GM18951 (cell line): ENCODE data around the gene XYLT1.

Experiments
- POLR2A ChIP-seq: IDR thresholded peaks from 4 replicates; pipeline ENCODE4 v1.6.1; 2011; ENCODE audit warnings: mild to moderate bottlenecking; ENCODE audit not compliant: insufficient read length, insufficient read depth; ENCODE audit errors: extremely low read depth
- in situ Hi-C: fragments of 300-500 bp; cut with MboI; formaldehyde crosslinking; loops from one replicate; pipeline ENCODE4 v1.12.0; 2022; ENCODE audit warnings: low sequenced_read_pairs, mixed read lengths, inconsistent platforms; ENCODE audit not compliant: unreplicated experiment

The XYLT1 gene

DNA sequence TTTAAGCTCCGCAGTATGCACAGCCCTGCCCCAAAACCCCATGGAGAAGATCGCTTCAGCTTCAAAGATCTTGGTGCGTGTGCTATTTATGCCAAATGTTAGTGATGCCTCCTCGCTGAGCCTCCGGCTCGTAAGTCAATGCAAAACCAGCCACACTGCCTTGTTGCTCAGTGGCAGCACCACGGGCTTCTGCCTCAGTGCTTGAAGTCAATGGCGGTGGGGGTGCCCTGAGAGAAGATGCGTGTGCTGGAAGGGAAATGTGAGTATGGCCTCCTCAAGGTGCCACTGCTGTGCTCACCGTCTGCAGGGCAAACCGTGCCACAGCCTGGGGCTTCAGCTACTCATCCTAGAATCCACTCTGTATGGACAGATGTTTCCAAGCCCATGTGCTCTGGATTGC lies 121.9 kb downstream of the XYLT1 start:
- in situ Hi-C loops = no loop called here
- TF ChIP-seq POLR2A = no peak

DNA sequence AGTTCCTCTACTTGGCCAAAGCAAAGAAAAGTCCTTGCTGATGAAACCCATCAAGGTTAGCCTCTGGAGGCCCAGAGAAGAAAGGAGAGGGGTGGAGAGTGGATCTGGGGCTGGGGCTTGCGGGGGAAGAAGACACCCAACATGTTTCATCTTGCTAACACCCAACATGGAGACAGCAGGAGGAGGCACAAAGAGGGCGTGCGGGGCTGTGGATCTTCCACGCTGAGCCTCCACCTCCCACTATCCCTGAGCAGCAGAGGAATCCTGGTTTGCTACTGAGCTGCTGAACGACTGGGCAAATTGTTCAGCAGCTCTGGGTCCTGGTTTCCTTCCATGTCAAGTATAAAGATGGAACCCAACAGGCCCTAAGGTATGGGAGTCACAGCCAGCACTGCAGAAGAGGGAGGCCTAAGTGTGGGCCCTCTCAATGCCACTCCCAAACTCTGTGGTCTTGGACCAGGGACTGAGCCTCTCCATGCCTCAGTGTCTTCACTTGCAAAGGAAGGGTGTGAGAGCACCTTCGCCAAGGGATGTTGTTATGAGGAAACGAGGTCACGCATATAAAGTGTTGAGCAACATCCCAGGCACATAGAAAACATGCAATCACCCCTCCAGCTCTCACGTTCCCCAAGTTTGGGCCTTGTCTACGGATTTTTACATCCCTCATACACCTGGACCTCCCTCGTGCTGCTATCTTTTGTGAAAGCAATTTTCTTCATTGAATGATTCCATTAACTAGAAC lies 122.5 kb downstream of the XYLT1 start:
- in situ Hi-C loops = no loop called here
- no peak for TF ChIP-seq POLR2A

DNA sequence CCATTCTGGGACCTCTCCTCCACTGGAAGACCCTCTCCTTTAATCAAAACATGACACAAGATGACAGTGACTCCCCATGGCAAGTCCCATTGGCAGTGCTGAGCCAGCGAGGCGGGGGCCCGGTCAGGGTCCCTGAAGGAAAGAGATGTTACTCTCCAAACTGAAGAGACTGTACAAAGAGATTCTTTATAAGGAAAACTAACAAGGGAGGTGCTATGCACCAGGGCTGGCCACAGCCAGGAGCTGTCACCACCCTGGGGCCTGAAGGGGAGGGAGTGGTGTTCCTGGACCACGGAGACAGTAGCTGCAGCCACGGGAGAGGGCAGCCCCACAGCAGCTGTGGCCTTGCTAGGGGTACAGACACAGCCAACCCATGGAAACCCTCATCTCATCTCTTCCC lies 123.1 kb downstream of the XYLT1 start:
- in situ Hi-C loops = no loop called here
- no peak for TF ChIP-seq POLR2A

DNA sequence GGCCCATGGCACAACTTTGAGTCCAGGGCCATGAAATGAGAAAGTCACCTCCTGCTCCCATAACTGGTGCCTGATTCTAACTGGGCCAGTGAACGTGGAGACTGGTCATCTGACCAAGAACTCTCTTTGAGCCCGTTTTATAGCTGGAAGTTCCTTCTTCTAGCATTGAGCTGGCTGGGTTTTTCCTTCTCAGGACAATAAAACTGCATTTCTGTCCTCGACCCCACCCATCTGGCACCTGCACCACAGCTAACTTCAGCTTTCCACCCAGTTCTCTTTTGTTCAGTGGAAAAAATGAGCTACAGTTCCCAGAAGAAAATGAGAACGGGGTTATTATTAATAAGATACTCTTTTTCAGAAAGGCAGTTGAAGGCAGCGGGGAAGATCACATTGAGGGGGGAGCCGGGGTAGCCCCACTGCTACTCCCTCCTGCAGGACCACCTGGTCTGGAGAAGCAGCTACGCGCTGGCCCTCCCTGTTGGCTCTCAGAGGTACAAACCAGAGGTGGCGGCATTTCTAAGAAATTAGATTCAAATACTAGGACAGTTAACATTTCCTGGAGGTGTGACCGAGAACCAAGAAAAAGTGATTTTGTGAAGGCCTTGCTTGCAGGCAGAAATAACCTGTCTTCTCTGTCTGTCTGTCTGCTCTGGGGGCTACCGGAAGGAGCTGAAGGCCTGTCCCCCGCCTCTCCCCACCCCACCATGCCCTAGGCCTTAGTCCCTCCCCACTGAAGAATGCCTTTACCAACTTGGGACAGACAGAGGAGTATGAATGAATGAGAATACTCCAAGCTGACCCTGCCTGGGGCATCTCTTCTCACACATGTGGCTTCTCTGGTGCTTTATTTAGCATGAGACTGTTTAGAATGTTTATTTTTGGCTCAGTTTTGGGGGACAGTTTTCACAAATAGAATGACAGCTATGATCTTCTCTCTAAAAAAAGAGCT lies 123.9 kb downstream of the XYLT1 start:
- in situ Hi-C loops = no loop called here

DNA sequence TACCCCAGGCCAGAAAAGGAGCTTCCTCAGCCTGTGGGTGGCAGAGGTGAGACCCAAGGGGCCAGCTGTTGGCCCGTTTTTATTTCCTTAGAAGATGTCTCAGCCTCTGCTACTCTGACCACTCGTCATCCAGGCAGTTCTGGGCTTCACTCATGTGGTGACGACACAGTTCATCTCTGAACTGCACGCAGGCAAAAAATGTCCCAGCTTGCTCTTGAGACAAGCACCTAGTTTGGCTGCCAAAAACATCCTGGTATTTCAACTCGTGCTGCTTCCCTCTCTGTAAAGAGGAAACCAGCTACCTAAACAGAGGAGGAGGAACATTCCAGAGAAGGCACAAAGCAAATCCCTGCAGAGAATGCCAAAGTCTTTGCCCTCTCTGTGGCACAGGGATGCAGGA lies 125.7 kb downstream of the XYLT1 start:
- in situ Hi-C loops = no loop called here
- TF ChIP-seq POLR2A = no peak

More for the DNA sequence above, 123.9 kb downstream of the XYLT1 start:
- TF ChIP-seq POLR2A = no peak

DNA sequence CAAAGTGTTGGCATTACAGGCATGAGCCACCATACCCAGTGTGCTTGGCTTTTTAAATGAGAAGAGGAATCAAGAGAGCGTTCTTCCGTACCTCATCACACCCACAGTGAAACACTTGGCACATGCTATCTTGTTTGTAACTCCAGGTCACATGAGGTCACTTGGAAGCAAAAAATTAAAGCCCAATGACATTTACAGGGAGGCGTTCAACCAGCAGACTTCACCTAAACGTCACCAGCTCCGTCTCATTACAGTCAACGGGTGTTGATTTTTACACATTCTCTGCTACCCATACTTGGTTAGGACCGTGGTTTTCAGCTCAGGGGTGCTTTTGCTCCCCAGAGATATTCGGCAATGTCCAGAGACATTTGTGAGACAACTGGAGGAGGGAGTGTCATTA lies 127.0 kb downstream of the XYLT1 start:
- in situ Hi-C loops = no loop called here

DNA sequence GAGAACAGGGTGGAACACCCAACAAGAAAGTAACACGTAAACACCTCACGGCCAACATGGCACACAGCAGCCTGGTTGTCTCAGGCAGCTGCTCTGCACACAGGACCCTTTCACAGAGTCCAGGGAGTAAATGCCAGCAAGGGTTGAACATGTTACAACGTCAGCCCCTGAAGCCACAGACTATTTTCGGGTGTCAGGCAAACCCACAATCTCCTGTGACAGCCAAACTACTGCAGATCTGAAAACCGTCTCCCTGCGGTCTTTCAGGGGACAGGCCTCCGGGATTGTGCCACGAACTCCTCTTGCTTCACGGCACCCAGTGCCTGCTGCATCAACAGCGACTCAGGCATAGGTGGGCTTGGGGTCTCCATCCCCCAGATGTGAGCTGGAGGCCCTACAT lies 127.7 kb downstream of the XYLT1 start:
- in situ Hi-C loops = no loop called here
- no peak for TF ChIP-seq POLR2A

More for the DNA sequence above, 127.0 kb downstream of the XYLT1 start:
- TF ChIP-seq POLR2A = no peak

DNA sequence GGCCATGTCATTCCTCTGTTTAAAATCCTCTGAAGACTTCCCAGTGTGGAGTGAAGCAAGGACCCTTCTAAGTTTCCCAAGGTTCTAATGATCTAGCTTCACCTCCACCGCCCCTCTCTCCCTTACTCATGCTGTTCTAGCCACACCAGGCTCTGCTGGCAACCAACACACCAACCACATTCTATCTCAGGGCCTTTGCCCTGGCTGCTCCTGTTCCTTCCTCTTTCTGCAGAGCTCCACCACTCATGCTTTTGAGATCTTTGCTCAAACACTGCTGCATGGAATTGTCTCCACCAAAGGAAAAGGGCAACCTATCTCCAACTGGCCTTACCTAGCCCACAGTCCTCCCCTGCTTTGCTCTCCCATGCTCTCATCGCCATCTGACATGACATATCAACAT lies 128.7 kb downstream of the XYLT1 start:
- TF ChIP-seq POLR2A = no peak
- in situ Hi-C loops = no loop called here

DNA sequence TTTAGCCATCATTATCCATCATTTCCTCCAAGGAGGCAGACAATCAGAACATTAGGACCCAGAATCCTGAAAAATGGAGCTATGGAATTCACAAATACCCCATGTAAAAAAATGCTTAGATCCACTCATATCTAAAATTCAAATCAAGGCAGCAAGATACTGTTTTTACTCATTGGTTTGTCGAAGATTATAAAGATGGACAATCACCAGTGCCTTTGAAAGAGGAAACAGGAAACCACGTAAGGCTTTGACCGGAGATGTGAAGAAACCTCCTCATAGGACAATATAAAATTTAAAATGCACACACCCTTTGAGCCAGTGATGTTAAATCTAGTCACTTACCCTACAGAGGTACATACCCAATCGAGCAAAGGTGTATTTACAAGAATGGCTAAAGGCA lies 130.0 kb downstream of the XYLT1 start:
- no peak for TF ChIP-seq POLR2A
- in situ Hi-C loops = no loop called here

DNA sequence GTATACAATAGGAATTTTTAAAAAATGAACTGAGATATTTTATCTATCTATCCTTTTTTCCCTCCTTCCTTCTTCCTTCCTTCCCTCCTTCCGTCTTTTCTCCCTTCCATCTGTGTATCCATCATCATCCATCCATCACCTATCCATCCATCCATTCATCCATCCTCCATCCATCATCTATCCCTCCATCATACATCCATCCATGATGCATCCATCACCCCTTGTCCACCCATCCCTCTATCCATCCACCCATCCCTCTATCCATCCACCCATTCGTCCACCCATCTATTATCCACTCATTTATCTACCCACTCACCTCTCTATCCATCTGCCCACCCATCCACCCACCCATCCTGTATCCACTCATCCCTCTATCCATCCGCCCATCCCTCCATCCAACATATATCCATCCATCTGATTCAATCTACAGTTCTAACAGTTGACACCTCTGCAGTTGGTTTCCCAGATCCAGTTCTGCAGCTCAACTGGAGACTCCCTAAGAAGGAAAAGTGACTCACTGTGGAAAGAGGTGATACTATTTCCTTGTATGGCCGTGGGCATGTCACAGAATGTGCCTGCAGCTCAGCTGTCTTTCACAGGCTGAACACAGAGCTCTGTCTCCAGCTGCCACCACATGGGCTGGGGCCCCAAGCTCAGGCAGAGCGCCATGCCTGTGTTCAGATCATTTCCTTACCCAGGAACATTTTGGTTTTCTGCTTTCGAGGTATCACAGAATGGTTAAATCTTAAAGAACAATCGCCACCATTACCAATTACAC lies 130.8 kb downstream of the XYLT1 start:
- in situ Hi-C loops = no loop called here
- no peak for TF ChIP-seq POLR2A

DNA sequence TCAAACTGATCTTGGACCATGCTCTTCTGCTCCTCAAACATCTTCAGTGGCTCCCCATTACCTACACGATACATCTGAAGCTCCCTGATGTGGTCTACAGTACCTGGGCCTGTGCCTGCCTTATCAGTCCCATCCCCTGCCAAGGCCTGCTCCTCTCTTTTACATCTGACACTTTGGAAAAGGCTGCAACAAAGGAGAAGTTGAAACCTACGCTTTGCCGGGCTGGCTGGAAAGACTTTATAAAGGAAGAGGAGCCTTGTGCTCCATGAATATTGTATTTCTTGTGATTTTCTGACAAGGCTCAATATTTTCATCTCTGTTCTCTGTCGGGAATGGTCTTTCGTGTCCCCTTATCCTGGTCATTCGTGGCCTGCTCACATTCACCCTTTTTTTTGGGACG lies 132.5 kb downstream of the XYLT1 start:
- no peak for TF ChIP-seq POLR2A
- in situ Hi-C loops = no loop called here

DNA sequence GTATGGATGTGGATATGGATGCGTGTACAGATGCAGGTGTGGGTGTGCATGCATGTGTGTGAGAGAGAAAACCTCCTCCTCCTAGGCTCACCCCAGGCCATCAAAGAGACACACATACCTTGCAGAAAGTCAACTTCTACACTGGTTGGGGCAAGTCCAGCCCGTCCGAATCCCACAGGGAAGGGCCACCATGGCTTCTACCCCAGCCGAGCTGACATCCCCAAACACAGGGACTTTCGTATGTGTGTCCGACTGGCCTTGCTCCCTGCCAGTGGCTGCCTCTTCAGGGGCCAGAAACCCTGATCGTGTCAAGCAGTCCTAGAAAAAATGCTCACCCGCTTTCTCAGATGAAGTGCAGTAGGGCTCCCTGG lies 134.2 kb downstream of the XYLT1 start:
- TF ChIP-seq POLR2A = no peak
- in situ Hi-C loops = no loop called here
